HG03039 (cell line): ENCODE data around the gene PTPRD.

Experiments
- ATAC-seq: cut with Tn5 transposase; IDR thresholded peaks from one replicate; pipeline ENCODE4 v1.9.1; 2021; ENCODE audit warnings: mild to moderate bottlenecking, moderate library complexity; ENCODE audit not compliant: unreplicated experiment

PTPRD gene

GRCh38 chr9:8821910-8822666 is 1790.7 kb downstream of the PTPRD start:
- no peak for ATAC-seq

GRCh38 chr9:8817335-8817734 is 1795.5 kb downstream of the PTPRD start:
- ATAC-seq = no peak

GRCh38 chr9:8816361-8816760 is 1796.4 kb downstream of the PTPRD start:
- no peak for ATAC-seq

GRCh38 chr9:8815931-8816330 is 1796.9 kb downstream of the PTPRD start:
- no peak for ATAC-seq

- no peak for ATAC-seq
These were observed 1797.6 kb downstream of the PTPRD start for GRCh38 chr9:8815219-8815618.

- no peak for ATAC-seq
These were observed 1799.9 kb downstream of the PTPRD start for GRCh38 chr9:8812888-8813287.

- ATAC-seq = no peak
These were observed 1803.1 kb downstream of the PTPRD start for GRCh38 chr9:8809741-8810140.

- no peak for ATAC-seq
These were observed 1806.7 kb downstream of the PTPRD start for GRCh38 chr9:8806150-8806549.

- ATAC-seq = no peak
These were observed 1808.2 kb downstream of the PTPRD start for GRCh38 chr9:8804613-8805012.

GRCh38 chr9:8802242-8802641 is 1810.6 kb downstream of the PTPRD start:
- ATAC-seq = no peak

- ATAC-seq = no peak
These were observed 1812.6 kb downstream of the PTPRD start for GRCh38 chr9:8800196-8800595.

GRCh38 chr9:8799615-8800014 is 1813.2 kb downstream of the PTPRD start:
- no peak for ATAC-seq

GRCh38 chr9:8799206-8799605 is 1813.6 kb downstream of the PTPRD start:
- ATAC-seq = no peak

GRCh38 chr9:8784838-8785237 is 1828.0 kb downstream of the PTPRD start:
- ATAC-seq = no peak

GRCh38 chr9:8783941-8784340 is 1828.9 kb downstream of the PTPRD start:
- no peak for ATAC-seq

GRCh38 chr9:8782237-8782636 is 1830.6 kb downstream of the PTPRD start:
- no peak for ATAC-seq

GRCh38 chr9:8781458-8781857 is 1831.3 kb downstream of the PTPRD start:
- ATAC-seq = no peak

- no peak for ATAC-seq
These were observed 1832.4 kb downstream of the PTPRD start for GRCh38 chr9:8780386-8780785.

GRCh38 chr9:8779478-8779877 is 1833.3 kb downstream of the PTPRD start:
- ATAC-seq = no peak

- no peak for ATAC-seq
These were observed 1834.4 kb downstream of the PTPRD start for GRCh38 chr9:8778356-8778755.

GRCh38 chr9:8772302-8772701 is 1840.5 kb downstream of the PTPRD start:
- no peak for ATAC-seq

- ATAC-seq = no peak
These were observed 1843.6 kb downstream of the PTPRD start for GRCh38 chr9:8769153-8769552.

GRCh38 chr9:8766096-8766495 is 1846.7 kb downstream of the PTPRD start:
- no peak for ATAC-seq
